Prostate gland (tissue), 2 donors: ENCODE measurements around the gene FARP2. TPM values are rescaled to one million over a fixed set of nuclear protein-coding genes. Genes with fewer than 3 reads are reported as not detected.

Experiments used
- DNase-seq: peaks from one replicate; pipeline ENCODE4 v3.0.0-alpha.2; 2019; ENCODE audit warnings: low spot score
- H3K27ac ChIP-seq, 2 donors: fragments of 200-600 bp; sonication (generic); 2 replicates each; pipeline ENCODE4 v1.5.1; 2017 to 2019
- H3K27me3 ChIP-seq: fragments of 200-600 bp; sonication (generic); replicated peaks from 2 replicates; pipeline ENCODE4 v1.5.1; 2019; ENCODE audit not compliant: insufficient read depth
- H3K36me3 ChIP-seq, 2 donors: fragments of 200-600 bp; sonication (generic); 1 replicate in 1 of 2; 2 replicates in 1 of 2; pipeline versions ENCODE4 v1.5.1 to v1.8.1; 2017 to 2019
- H3K4me1 ChIP-seq: fragments of 200-600 bp; sonication (generic); replicated peaks from 2 replicates; pipeline ENCODE4 v1.5.1; 2019
- H3K4me3 ChIP-seq, 2 donors: fragments of 200-600 bp; sonication (generic); 2 replicates each; pipeline ENCODE4 v1.5.1; 2017 to 2019
- H3K9me3 ChIP-seq: fragments of 200-600 bp; sonication (generic); 2 replicates; pipeline ENCODE4 v1.5.1; 2017
- CTCF ChIP-seq, 4 experiments: fragments of 200-600 bp in 2 of 4; fragments of 450-650 bp in 2 of 4; sonication (generic) in 2 of 4; IDR thresholded peaks; 1 replicate in 3 of 4; 2 replicates in 1 of 4; pipeline ENCODE4 v1.5.1; 2016 to 2019; ENCODE audit warnings: antibody characterized with exemption in 4 of 4, mild to moderate bottlenecking in 2 of 4, moderate library complexity in 2 of 4
- POLR2A ChIP-seq: fragments of 450-650 bp; IDR thresholded peaks from one replicate; pipeline ENCODE4 v1.6.1; 2016; ENCODE audit warnings: antibody characterized with exemption, mild to moderate bottlenecking
- POLR2AphosphoS5 ChIP-seq: sonication (generic); formaldehyde crosslinking; IDR thresholded peaks from one replicate; pipeline ENCODE4 v1.6.1; 2017; ENCODE audit warnings: antibody characterized with exemption
- WGBS: methylation state at CpG from one replicate; pipeline ENCODE4 v1.1.5; 2018; 5-methylcytosine and 5-hydroxymethylcytosine counted together
- intact Hi-C: fragments of 100-400 bp; cut with DNase I; formaldehyde crosslinking; loops from one replicate; pipeline ENCODE4 v1.14.2; 2022
- total RNA-seq, 2 donors: library from RNA; depleted of rRNA; stranded (reverse); fragments of >200 nt; gene quantifications; one replicate each; pipeline ENCODE4 v1.1.0, GENCODE V29; 2016

The FARP2 gene
- total RNA-seq = 10 to 100 TPM; 32.4 to 35.9 TPM

GRCh38 chr2:241355983-241356870 lies at the start of gene FARP2:
Gene FARP2, plus strand, starts transcription at chr2:241356285. Its CDS starts 16,823 bp downstream, at chr2:241373108.
- DNase-seq = peak; percentile 100
- Histone ChIP-seq H3K9me3 (no peaks in the 10 kb centered on the region), H3K4me1 (peaks cover 9% of the 10 kb centered on the region), H3K36me3 (no peaks in the 10 kb centered on the region), H3K27me3 (no peaks in the 10 kb centered on the region), H3K27ac (peak within 1 kb of the TSS; percentile 86 to 88), H3K4me3 (peak within 1 kb of the TSS; percentile 85 to 91)
- peak; percentile 90 for TF ChIP-seq POLR2A
- peak; percentile 90 for TF ChIP-seq POLR2AphosphoS5
- no peak for TF ChIP-seq CTCF (IDR thresholded peaks at IDR 0.05)
- WGBS = under 1% methylated on average over 76 of the region's 101 CpGs
- intact Hi-C loops = loop anchor here (1.0 to 10.0 kb wide), 4 partner anchors 41 to 281 kb away; partner anchors contain the start of genes ATG4B, HDLBP, SEPTIN2 and STK25

- Histone ChIP-seq H3K36me3 (no peaks in the 10 kb centered on the region), H3K9me3 (no peaks in the 10 kb centered on the region), H3K4me3 (no peak overlapping the region), H3K4me1 (no peaks in the 10 kb centered on the region), H3K27ac (no peak overlapping the region), H3K27me3 (no peaks in the 10 kb centered on the region)
- DNase-seq = no peak
- TF ChIP-seq POLR2AphosphoS5 (no peak), CTCF (IDR thresholded peaks at IDR 0.05) (no peak), POLR2A (no peak)
- 87% methylated on average over 6 of the region's 6 CpGs for WGBS
- intact Hi-C loops = no loop called here
These were observed 49.0 kb upstream of the FARP2 start for GRCh38 chr2:241307055-241307454.

GRCh38 chr2:241308267-241308666 lies 47.8 kb upstream of the FARP2 start:
- no peak for TF ChIP-seq POLR2AphosphoS5
- no peak for TF ChIP-seq POLR2A
- no peak for TF ChIP-seq CTCF (IDR thresholded peaks at IDR 0.05)
- Histone ChIP-seq H3K9me3 (no peaks in the 10 kb centered on the region), H3K27ac (no peak overlapping the region), H3K36me3 (no peaks in the 10 kb centered on the region), H3K27me3 (no peaks in the 10 kb centered on the region), H3K4me3 (no peak overlapping the region), H3K4me1 (no peaks in the 10 kb centered on the region)
- intact Hi-C loops = no loop called here
- 87% methylated on average over 5 of the region's 5 CpGs for WGBS
- no peak for DNase-seq

- intact Hi-C loops = no loop called here
- WGBS = 86% methylated on average over 18 of the region's 18 CpGs
- Histone ChIP-seq H3K36me3 (no peaks in the 10 kb centered on the region), H3K9me3 (no peaks in the 10 kb centered on the region), H3K4me1 (no peaks in the 10 kb centered on the region), H3K4me3 (no peak overlapping the region), H3K27ac (no peak overlapping the region), H3K27me3 (no peaks in the 10 kb centered on the region)
- DNase-seq = no peak
- TF ChIP-seq POLR2AphosphoS5 (no peak), POLR2A (no peak), CTCF (IDR thresholded peaks at IDR 0.05) (no peak)
These were observed 47.1 kb upstream of the FARP2 start for GRCh38 chr2:241308832-241309500.
